Measurements from ENCODE around the gene MYH10.

DNA sequence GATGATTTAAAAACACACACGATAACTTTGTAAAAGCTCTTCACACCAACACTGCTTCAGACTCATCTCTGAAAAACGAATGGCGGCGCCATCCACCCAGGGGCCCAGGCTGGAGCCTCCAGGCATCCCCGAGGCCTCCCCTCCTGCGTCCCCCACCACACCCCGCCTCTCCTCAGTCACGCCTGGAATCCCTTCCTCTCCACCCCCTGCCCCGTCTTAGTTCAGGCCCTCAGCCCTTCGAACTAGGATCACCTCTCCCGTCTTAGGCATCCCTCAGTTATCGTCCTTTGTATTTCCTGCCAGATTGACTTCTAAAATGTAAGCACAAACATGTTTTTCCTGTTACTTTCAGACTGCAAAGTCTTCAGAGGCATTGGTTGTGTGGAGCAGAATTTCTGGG, 136.5 kb downstream of the MYH10 start:
- TF ChIP-seq EZH2 (IDR thresholded peaks at IDR 0.05; ENCODE audit: borderline replicate concordance, low read depth, low read length, severe bottlenecking), result no peak
- TF ChIP-seq, protein P1, sequence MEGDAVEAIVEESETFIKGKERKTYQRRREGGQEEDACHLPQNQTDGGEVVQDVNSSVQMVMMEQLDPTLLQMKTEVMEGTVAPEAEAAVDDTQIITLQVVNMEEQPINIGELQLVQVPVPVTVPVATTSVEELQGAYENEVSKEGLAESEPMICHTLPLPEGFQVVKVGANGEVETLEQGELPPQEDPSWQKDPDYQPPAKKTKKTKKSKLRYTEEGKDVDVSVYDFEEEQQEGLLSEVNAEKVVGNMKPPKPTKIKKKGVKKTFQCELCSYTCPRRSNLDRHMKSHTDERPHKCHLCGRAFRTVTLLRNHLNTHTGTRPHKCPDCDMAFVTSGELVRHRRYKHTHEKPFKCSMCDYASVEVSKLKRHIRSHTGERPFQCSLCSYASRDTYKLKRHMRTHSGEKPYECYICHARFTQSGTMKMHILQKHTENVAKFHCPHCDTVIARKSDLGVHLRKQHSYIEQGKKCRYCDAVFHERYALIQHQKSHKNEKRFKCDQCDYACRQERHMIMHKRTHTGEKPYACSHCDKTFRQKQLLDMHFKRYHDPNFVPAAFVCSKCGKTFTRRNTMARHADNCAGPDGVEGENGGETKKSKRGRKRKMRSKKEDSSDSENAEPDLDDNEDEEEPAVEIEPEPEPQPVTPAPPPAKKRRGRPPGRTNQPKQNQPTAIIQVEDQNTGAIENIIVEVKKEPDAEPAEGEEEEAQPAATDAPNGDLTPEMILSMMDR (IDR thresholded peaks at IDR 0.05; ENCODE audit: borderline replicate concordance, extremely low read depth, low read length, poor library complexity, severe bottlenecking), result no peak

Measured in DND-41 (cell line).